Caco-2 (cell line): ENCODE results near the gene TIMP2. TPM values are rescaled to one million over a fixed set of nuclear protein-coding genes. Genes with fewer than 3 reads are reported as not detected.

Source experiments
- BruUV-seq: library from RNA; stranded (reverse); fragments of 400-500 nt; replicated peaks from 2 replicates; lab custom pipeline; 2021; lab: Mats Ljungman, UMichigan
- CTCF ChIA-PET: fragments of 300-600 bp; sonication (Branson Sonifier 250); formaldehyde crosslinking; loops from one replicate; lab custom pipeline; 2022; ENCODE audit warnings: antibody characterized with exemption; lab: Charles Lee
- POLR2A ChIA-PET: fragments of 300-600 bp; sonication (Branson Sonifier 250); formaldehyde crosslinking; loops from one replicate; lab custom pipeline; 2022; ENCODE audit warnings: antibody characterized with exemption; lab: Charles Lee
- DNase-seq, 2 experiments: peaks; one replicate each; pipeline versions ENCODE4 v3.0.0 to v3.0.0-alpha.2; 2020 to 2022
- H3K27me3 ChIP-seq: replicated peaks from 2 replicates; pipeline ENCODE4 v1.6.0; 2011; ENCODE audit warnings: low read length; ENCODE audit not compliant: control insufficient read depth, insufficient read depth
- H3K36me3 ChIP-seq: 2 replicates; pipeline ENCODE4 v1.5.1; 2011; ENCODE audit warnings: low read length; ENCODE audit not compliant: control insufficient read depth, insufficient read depth
- H3K4me1 ChIP-seq: fragments of 250-450 bp; sonication (Bioruptor Pico); 2 replicates; pipeline ENCODE4 v1.5.1; 2020; ENCODE audit warnings: mild to moderate bottlenecking
- H3K4me3 ChIP-seq: 2 replicates; pipeline ENCODE4 v1.5.1; 2011; ENCODE audit warnings: low read depth, mild to moderate bottlenecking, control low read depth, low read length
- H3K9me3 ChIP-seq: fragments of 250-450 bp; sonication (Bioruptor Pico); 2 replicates; pipeline ENCODE4 v1.5.1; 2020; ENCODE audit warnings: mild to moderate bottlenecking, moderate library complexity
- H3K27ac Mint-ChIP-seq: one replicate; pipeline ENCODE4 v1.8.0; 2022; ENCODE audit warnings: mixed read lengths; ENCODE audit not compliant: unreplicated experiment
- H3K27me3 Mint-ChIP-seq: one replicate; pipeline ENCODE4 v1.8.0; 2022; ENCODE audit warnings: mixed read lengths; ENCODE audit not compliant: insufficient read depth, unreplicated experiment
- H3K36me3 Mint-ChIP-seq: one replicate; pipeline ENCODE4 v1.8.0; 2022; ENCODE audit warnings: mild to moderate bottlenecking, mixed read lengths; ENCODE audit not compliant: insufficient read depth, unreplicated experiment
- H3K4me1 Mint-ChIP-seq: one replicate; pipeline ENCODE4 v1.8.0; 2022; ENCODE audit warnings: low read depth, mixed read lengths; ENCODE audit not compliant: unreplicated experiment
- H3K4me3 Mint-ChIP-seq: one replicate; pipeline ENCODE4 v1.8.0; 2022; ENCODE audit warnings: mild to moderate bottlenecking, moderate library complexity, mixed read lengths; ENCODE audit not compliant: unreplicated experiment
- H3K9me3 Mint-ChIP-seq: one replicate; pipeline ENCODE4 v1.8.0; 2022; ENCODE audit warnings: mixed read lengths; ENCODE audit not compliant: unreplicated experiment
- CTCF ChIP-seq, 2 experiments: fragments of 200-600 bp in 1 of 2; IDR thresholded peaks; 1 replicate in 1 of 2; 2 replicates in 1 of 2; pipeline versions ENCODE4 v1.5.1 to v1.8.0; 2011 to 2022; ENCODE audit warnings: antibody characterized with exemption in 1 of 2, control low read depth in 1 of 2, inconsistent platforms in 1 of 2, low read depth in 1 of 2, low read length in 1 of 2, mild to moderate bottlenecking in 1 of 2, moderate library complexity in 1 of 2; ENCODE audit not compliant: insufficient read depth in 1 of 2, severe bottlenecking in 1 of 2, unreplicated experiment in 1 of 2
- intact Hi-C: fragments of 100-400 bp; cut with micrococcal nuclease; formaldehyde crosslinking; loops from one replicate; pipeline ENCODE4 v1.10.0; 2022; ENCODE audit not compliant: unreplicated experiment
- total RNA-seq: library from RNA; stranded (reverse); gene quantifications from 2 replicates; pipeline ENCODE4 v1.2.3, GENCODE V29; 2022

The TIMP2 gene
- total RNA-seq, 1 experiment from 2014 or later, result 70.1 TPM

GRCh38 chr17:78855561-78856165 is 69.5 kb downstream of the TIMP2 start:
- H3K9me3 Mint-ChIP-seq, result no peaks in the 10 kb centered on the region
- ChIA-PET CTCF (no interaction called here), POLR2A (no interaction called here)
- H3K4me1 Mint-ChIP-seq, result no peaks in the 10 kb centered on the region
- no peak overlapping the region for H3K4me3 ChIP-seq
- no peak for TF ChIP-seq CTCF (IDR thresholded peaks at IDR 0.05; ENCODE audit: insufficient read depth in 1 of 2, low read depth in 1 of 2, low read length in 1 of 2, severe bottlenecking in 1 of 2, unreplicated experiment in 1 of 2)
- H3K36me3 ChIP-seq, result no peaks in the 10 kb centered on the region
- peaks cover 25% of the 10 kb centered on the region for H3K36me3 Mint-ChIP-seq
- H3K27ac Mint-ChIP-seq, result no peak overlapping the region
- H3K4me1 ChIP-seq, result peaks cover 3% of the 10 kb centered on the region; the same call in 1 of the 2 replicates
- no peak for DNase-seq
- no peaks in the 10 kb centered on the region for H3K27me3 Mint-ChIP-seq
- H3K4me3 Mint-ChIP-seq, result no peak overlapping the region
- no TSS peak for BruUV-seq
- no peaks in the 10 kb centered on the region for H3K27me3 ChIP-seq
- H3K9me3 ChIP-seq, result no peaks in the 10 kb centered on the region
- intact Hi-C loops, result no loop called here

GRCh38 chr17:78854508-78854907 is 70.7 kb downstream of the TIMP2 start:
- Mint-ChIP-seq H3K9me3 (no peaks in the 10 kb centered on the region), H3K27me3 (no peaks in the 10 kb centered on the region), H3K4me1 (no peaks in the 10 kb centered on the region), H3K36me3 (peaks cover 30% of the 10 kb centered on the region), H3K27ac (no peak overlapping the region), H3K4me3 (no peak overlapping the region)
- CTCF ChIA-PET, result interaction anchor here (0.6 to 1.6 kb wide), 2 partner anchors 11 to 542 kb away, joined by 3 to 5 read pairs; no protein-coding TSS in a partner anchor
- Histone ChIP-seq H3K9me3 (no peaks in the 10 kb centered on the region), H3K36me3 (no peaks in the 10 kb centered on the region), H3K4me1 (peaks cover 3% of the 10 kb centered on the region; the same call in 1 of the 2 replicates), H3K27me3 (no peaks in the 10 kb centered on the region), H3K4me3 (no peak overlapping the region)
- no TSS peak for BruUV-seq
- POLR2A ChIA-PET, result no interaction called here
- no peak for DNase-seq
- intact Hi-C loops, result no loop called here
- no peak for TF ChIP-seq CTCF (IDR thresholded peaks at IDR 0.05; ENCODE audit: insufficient read depth in 1 of 2, low read depth in 1 of 2, low read length in 1 of 2, severe bottlenecking in 1 of 2, unreplicated experiment in 1 of 2)

- no peak overlapping the region for H3K4me3 ChIP-seq
- intact Hi-C loops, result no loop called here
- H3K36me3 ChIP-seq, result no peaks in the 10 kb centered on the region
- POLR2A ChIA-PET, result no interaction called here
- H3K36me3 Mint-ChIP-seq, result peaks cover 27% of the 10 kb centered on the region
- no TSS peak for BruUV-seq
- H3K27ac Mint-ChIP-seq, result no peak overlapping the region
- H3K4me1 ChIP-seq, result peaks cover 3% of the 10 kb centered on the region; the same call in 1 of the 2 replicates
- H3K9me3 Mint-ChIP-seq, result no peaks in the 10 kb centered on the region
- no peaks in the 10 kb centered on the region for H3K27me3 Mint-ChIP-seq
- CTCF ChIA-PET, result interaction anchor here (0.6 to 1.6 kb wide), 2 partner anchors 12 to 23 kb away, joined by 3 to 5 read pairs; no protein-coding TSS in a partner anchor
- no peaks in the 10 kb centered on the region for H3K9me3 ChIP-seq
- no peaks in the 10 kb centered on the region for H3K4me1 Mint-ChIP-seq
- no peak for DNase-seq
- H3K4me3 Mint-ChIP-seq, result no peak overlapping the region
- TF ChIP-seq CTCF (IDR thresholded peaks at IDR 0.05; ENCODE audit: insufficient read depth in 1 of 2, low read depth in 1 of 2, low read length in 1 of 2, severe bottlenecking in 1 of 2, unreplicated experiment in 1 of 2), result no peak
- H3K27me3 ChIP-seq, result no peaks in the 10 kb centered on the region
Observed at GRCh38 chr17:78853926-78854394, 71.2 kb downstream of the TIMP2 start.
